Neural cell (in vitro differentiated cells): ENCODE measurements around the gene FCGBP. TPM values are rescaled to one million over a fixed set of nuclear protein-coding genes. Genes with fewer than 3 reads are reported as not detected.

Experiments
- H2AFZ ChIP-seq: fragments of 200-600, 300-800 bp; sonication (generic), shearing (Covaris generic); 2 replicates; pipeline ENCODE4 v1.6.0; 2014; ENCODE audit warnings: low read depth, mild to moderate bottlenecking, antibody characterized with exemption, low read length, moderate library complexity
- H3F3A ChIP-seq: fragments of 200-600 bp; shearing (Covaris generic); 2 replicates; pipeline ENCODE4 v1.6.1; 2016; ENCODE audit warnings: mild to moderate bottlenecking, moderate library complexity, mixed read lengths, antibody characterized with exemption, low read length; ENCODE audit not compliant: insufficient read depth, poor library complexity, severe bottlenecking
- H3K27ac ChIP-seq: fragments of 200-600, 300-800 bp; sonication (generic), shearing (Covaris generic); 2 replicates; pipeline ENCODE4 v1.5.1; 2014; ENCODE audit warnings: mild to moderate bottlenecking, low read length, moderate library complexity
- H3K27me3 ChIP-seq: fragments of 300-800, 200-600 bp; sonication (generic), shearing (Covaris generic); 2 replicates; pipeline ENCODE4 v1.6.0; 2014; ENCODE audit warnings: mild to moderate bottlenecking, low read depth, low read length, moderate library complexity; ENCODE audit not compliant: insufficient read depth
- H3K36me3 ChIP-seq: fragments of 300-800, 200-600 bp; sonication (generic), shearing (Covaris generic); 2 replicates; pipeline ENCODE4 v1.5.1; 2014; ENCODE audit warnings: mild to moderate bottlenecking, antibody characterized with exemption, low read length, moderate library complexity; ENCODE audit not compliant: insufficient read depth
- H3K4me2 ChIP-seq: fragments of 300-800, 200-600 bp; sonication (generic), shearing (Covaris generic); 2 replicates; pipeline ENCODE4 v1.6.0; 2014; ENCODE audit warnings: mild to moderate bottlenecking, low read length
- H3K4me3 ChIP-seq: fragments of 300-800, 200-600 bp; sonication (generic), shearing (Covaris generic); 2 replicates; pipeline ENCODE4 v1.5.1; 2014; ENCODE audit warnings: mild to moderate bottlenecking, low read length, moderate library complexity
- H3K79me2 ChIP-seq: fragments of 200-600 bp; shearing (Covaris generic); replicated peaks from 2 replicates; pipeline ENCODE4 v1.6.0; 2014; ENCODE audit warnings: mild to moderate bottlenecking, low read length, moderate library complexity; ENCODE audit not compliant: insufficient read depth
- H3K9ac ChIP-seq: fragments of 300-800, 200-600 bp; sonication (generic), shearing (Covaris generic); 2 replicates; pipeline ENCODE4 v1.6.1; 2016; ENCODE audit warnings: mild to moderate bottlenecking, low read length, mixed read lengths
- H3K9me2 ChIP-seq: fragments of 200-600 bp; shearing (Covaris generic); 2 replicates; pipeline ENCODE4 v1.6.1; 2016; ENCODE audit warnings: mild to moderate bottlenecking, low read length, mixed read lengths; ENCODE audit not compliant: insufficient read depth
- H3K9me3 ChIP-seq: fragments of 200-600, 300-800 bp; sonication (generic), shearing (Covaris generic); 2 replicates; pipeline ENCODE4 v1.6.1; 2016; ENCODE audit warnings: mild to moderate bottlenecking, mixed run types, low read length, moderate library complexity, mixed read lengths
- H4K20me1 ChIP-seq: fragments of 200-600 bp; shearing (Covaris generic); 2 replicates; pipeline ENCODE4 v1.6.1; 2016; ENCODE audit warnings: mild to moderate bottlenecking, mixed run types; ENCODE audit not compliant: insufficient read depth
- CTCF ChIP-seq: fragments of 450-650 bp; IDR thresholded peaks from 2 replicates; pipeline ENCODE4 v1.5.1; 2014; ENCODE audit warnings: antibody characterized with exemption, mild to moderate bottlenecking, moderate library complexity; ENCODE audit not compliant: poor library complexity, severe bottlenecking
- EP300 ChIP-seq: fragments of 450-650 bp; conservative IDR thresholded peaks from 2 replicates; pipeline ENCODE4 v1.6.1; 2014; ENCODE audit warnings: antibody characterized with exemption, mild to moderate bottlenecking, moderate library complexity; ENCODE audit not compliant: poor library complexity, severe bottlenecking
- EZH2 ChIP-seq: fragments of 200-600, 300-800 bp; shearing (Covaris generic), sonication (generic); IDR thresholded peaks from 2 replicates; pipeline ENCODE4 v1.6.1; 2014; ENCODE audit warnings: antibody characterized with exemption, low read length, borderline replicate concordance, mild to moderate bottlenecking; ENCODE audit not compliant: insufficient read depth, poor library complexity, severe bottlenecking
- MXI1 ChIP-seq: fragments of 450-650 bp; conservative IDR thresholded peaks from 2 replicates; pipeline ENCODE4 v1.6.1; 2014; ENCODE audit warnings: antibody characterized with exemption, mild to moderate bottlenecking; ENCODE audit not compliant: poor library complexity, severe bottlenecking
- RAD21 ChIP-seq: fragments of 450-650 bp; conservative IDR thresholded peaks from 2 replicates; pipeline ENCODE4 v1.6.1; 2014; ENCODE audit warnings: antibody characterized with exemption, mild to moderate bottlenecking, moderate library complexity
- SMC3 ChIP-seq: fragments of 450-650 bp; conservative IDR thresholded peaks from 2 replicates; pipeline ENCODE4 v1.6.1; 2014; ENCODE audit warnings: antibody characterized with exemption, mild to moderate bottlenecking, moderate library complexity; ENCODE audit not compliant: poor library complexity
- TAF1 ChIP-seq: IDR thresholded peaks from 2 replicates; pipeline ENCODE4 v1.6.1; 2012; ENCODE audit warnings: low read depth
- polyA plus RNA-seq: library from polyadenylated mRNA; depleted of rRNA; stranded (reverse); fragments of >200 nt; gene quantifications from 2 replicates; pipeline ENCODE4 v1.2.3, GENCODE V29; 2014
- TF ChIP-seq, protein P1 (sequence below): IDR thresholded peaks from 2 replicates; pipeline ENCODE4 v1.6.1; 2012; ENCODE audit warnings: borderline replicate concordance

Gene FCGBP
- polyA plus RNA-seq, 1 donor from 2014 or later: 0.26 TPM

GRCh38 chr19:39970425-39970674 lies 35.9 kb upstream of the FCGBP start:
- Histone ChIP-seq H3F3A (no peaks in the 10 kb centered on the region), H3K9ac (peak overlapping the region; percentile 51), H3K9me3 (no peaks in the 10 kb centered on the region), H3K4me2 (peak overlapping the region; percentile 75), H3K9me2 (no peaks in the 10 kb centered on the region), H3K79me2 (peaks cover 15% of the 10 kb centered on the region), H3K36me3 (no peaks in the 10 kb centered on the region), H3K27me3 (no peaks in the 10 kb centered on the region), H3K27ac (peak overlapping the region; percentile 56), H2AFZ (peak overlapping the region; percentile 58), H3K4me3 (peak overlapping the region; percentile 79), H4K20me1 (no peaks in the 10 kb centered on the region)
- no peak for TF ChIP-seq RAD21
- TF ChIP-seq CTCF: no peak
- TF ChIP-seq, protein P1, sequence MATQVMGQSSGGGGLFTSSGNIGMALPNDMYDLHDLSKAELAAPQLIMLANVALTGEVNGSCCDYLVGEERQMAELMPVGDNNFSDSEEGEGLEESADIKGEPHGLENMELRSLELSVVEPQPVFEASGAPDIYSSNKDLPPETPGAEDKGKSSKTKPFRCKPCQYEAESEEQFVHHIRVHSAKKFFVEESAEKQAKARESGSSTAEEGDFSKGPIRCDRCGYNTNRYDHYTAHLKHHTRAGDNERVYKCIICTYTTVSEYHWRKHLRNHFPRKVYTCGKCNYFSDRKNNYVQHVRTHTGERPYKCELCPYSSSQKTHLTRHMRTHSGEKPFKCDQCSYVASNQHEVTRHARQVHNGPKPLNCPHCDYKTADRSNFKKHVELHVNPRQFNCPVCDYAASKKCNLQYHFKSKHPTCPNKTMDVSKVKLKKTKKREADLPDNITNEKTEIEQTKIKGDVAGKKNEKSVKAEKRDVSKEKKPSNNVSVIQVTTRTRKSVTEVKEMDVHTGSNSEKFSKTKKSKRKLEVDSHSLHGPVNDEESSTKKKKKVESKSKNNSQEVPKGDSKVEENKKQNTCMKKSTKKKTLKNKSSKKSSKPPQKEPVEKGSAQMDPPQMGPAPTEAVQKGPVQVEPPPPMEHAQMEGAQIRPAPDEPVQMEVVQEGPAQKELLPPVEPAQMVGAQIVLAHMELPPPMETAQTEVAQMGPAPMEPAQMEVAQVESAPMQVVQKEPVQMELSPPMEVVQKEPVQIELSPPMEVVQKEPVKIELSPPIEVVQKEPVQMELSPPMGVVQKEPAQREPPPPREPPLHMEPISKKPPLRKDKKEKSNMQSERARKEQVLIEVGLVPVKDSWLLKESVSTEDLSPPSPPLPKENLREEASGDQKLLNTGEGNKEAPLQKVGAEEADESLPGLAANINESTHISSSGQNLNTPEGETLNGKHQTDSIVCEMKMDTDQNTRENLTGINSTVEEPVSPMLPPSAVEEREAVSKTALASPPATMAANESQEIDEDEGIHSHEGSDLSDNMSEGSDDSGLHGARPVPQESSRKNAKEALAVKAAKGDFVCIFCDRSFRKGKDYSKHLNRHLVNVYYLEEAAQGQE: no peak
- no peak for TF ChIP-seq MXI1
- TF ChIP-seq TAF1: no peak
- TF ChIP-seq EZH2: no peak
- TF ChIP-seq EP300: no peak

DNA sequence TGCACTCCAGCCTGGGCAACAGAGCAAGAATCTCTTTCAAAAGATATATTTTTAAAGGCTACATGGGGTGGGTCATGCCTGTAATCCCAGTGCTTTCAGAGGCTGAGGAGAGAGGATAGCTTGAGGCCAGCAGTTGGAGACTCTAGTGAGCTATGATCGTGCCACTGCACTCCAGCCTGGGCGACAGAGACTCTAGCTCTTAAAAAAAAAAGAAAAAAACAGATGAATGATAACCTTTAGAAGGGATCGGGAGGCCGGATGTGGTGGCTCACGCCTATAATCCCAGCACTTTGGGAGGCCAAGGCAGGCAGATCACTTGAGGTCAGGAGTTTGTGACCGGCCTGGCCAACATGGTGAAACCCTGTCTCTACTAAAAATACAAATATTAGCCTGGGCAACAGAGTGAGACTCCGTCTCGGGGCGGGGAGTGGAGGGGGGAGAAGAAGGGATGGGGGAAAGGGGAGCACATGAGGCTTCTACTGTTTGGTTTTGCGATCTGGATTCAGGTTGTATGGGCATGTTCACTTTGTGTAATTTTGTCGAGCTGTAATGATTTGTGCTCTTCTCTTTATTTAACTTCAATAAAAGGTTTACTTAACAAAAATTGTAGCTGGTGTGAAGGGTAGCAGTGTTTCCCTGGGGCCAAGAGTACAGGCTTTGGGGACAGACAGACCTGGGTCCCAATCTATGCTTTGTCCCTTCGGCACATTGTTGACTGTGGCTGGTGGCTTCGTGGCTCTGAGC lies 35.4 kb upstream of the FCGBP start:
- H3K27ac ChIP-seq: peak overlapping the region; percentile 56
- no peaks in the 10 kb centered on the region for H3K27me3 ChIP-seq
- TF ChIP-seq EP300 (no peak), MXI1 (no peak), SMC3 (no peak), RAD21 (no peak)
- H3K9ac ChIP-seq: peak overlapping the region; percentile 51
- H4K20me1 ChIP-seq: no peaks in the 10 kb centered on the region
- H3K9me3 ChIP-seq: no peaks in the 10 kb centered on the region
- H3K4me2 ChIP-seq: peak overlapping the region; percentile 75
- H3F3A ChIP-seq: no peaks in the 10 kb centered on the region
- H3K36me3 ChIP-seq: no peaks in the 10 kb centered on the region
- H3K9me2 ChIP-seq: no peaks in the 10 kb centered on the region
- peaks cover 15% of the 10 kb centered on the region for H3K79me2 ChIP-seq
- peak overlapping the region; percentile 79 for H3K4me3 ChIP-seq
- H2AFZ ChIP-seq: peak overlapping the region; percentile 58
